ENCODE results near the gene MBNL2. TPM values are rescaled to one million over a fixed set of nuclear protein-coding genes. Genes with fewer than 3 reads are reported as not detected.

MBNL2 gene
- total and polyA plus RNA-seq, 2 donors, result 33.3 to 139 TPM

DNA sequence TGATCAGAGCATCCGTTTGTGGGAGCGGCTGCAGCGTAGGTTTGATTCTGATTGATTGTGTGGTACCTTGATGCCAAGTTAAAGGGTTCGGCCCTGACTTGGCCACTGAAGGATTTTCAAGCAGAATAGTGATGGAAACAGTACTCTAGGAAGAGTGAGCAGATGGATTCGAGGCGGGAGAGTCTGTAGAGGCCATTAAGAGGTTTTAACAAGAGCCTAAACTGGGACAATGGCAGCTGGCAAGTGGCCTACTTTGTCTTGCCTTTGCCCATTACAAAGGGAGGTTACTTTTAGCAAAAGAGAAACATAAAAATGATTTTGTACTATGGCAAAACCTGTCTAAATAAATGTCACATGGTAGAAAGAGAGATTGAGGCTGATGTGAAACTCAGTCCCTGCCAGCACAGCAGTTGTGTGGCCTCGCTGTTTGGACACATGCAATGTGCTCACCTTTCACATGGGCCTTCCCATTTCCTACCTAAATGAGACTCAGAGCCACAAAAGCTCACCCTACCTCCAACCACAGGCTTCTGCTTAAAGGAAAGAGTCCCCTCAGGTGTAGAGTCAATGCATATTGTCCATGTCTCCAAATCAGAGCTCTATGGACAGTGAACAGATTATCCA, 149.5 kb downstream of the MBNL2 start:
- no peaks in the 10 kb centered on the region for H3K4me1 ChIP-seq (ENCODE audit: insufficient read depth)

GRCh38 chr13:97372936-97373335, 150.8 kb downstream of the MBNL2 start:
- no peak overlapping the region for H3K27ac ChIP-seq (ENCODE audit: low read depth)

More for the DNA sequence above, 149.5 kb downstream of the MBNL2 start:
- DNase-seq (ENCODE audit: extremely low spot score), result no peak
- H3K4me3 ChIP-seq (ENCODE audit: low read depth, low read length), result no peak overlapping the region
- WGBS, result 95% methylated on average over 7 of the region's 7 CpGs
- H3K27ac ChIP-seq (ENCODE audit: low read depth), result no peak overlapping the region
- no peaks in the 10 kb centered on the region for H3K36me3 ChIP-seq (ENCODE audit: insufficient read depth)

DNA sequence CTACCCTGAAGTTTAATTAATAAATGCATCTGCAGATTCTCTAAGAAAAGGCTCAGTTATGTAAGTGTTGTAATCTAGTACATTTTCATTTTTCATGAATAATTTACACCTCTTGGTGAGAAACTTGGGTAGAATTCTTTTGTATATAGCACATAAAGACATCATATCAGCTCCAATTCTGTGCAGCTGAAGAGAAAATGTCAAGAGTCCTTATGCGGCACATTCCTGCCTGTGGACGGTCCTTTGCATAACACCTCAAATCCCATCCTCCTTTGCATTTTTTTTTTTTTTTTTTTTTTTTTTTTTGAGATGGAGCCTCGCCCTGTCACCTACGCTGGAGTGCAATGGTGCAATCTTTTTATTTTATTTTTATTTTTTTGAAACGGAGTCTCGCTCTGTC, 151.7 kb downstream of the MBNL2 start:
- Histone ChIP-seq H3K4me3 (ENCODE audit: low read depth, low read length) (no peak overlapping the region), H3K4me1 (ENCODE audit: insufficient read depth) (no peaks in the 10 kb centered on the region), H3K27ac (ENCODE audit: low read depth) (no peak overlapping the region), H3K36me3 (ENCODE audit: insufficient read depth) (no peaks in the 10 kb centered on the region)
- no peak for DNase-seq (ENCODE audit: extremely low spot score)
- 96% methylated on average over 6 of the region's 6 CpGs for WGBS

More at GRCh38 chr13:97372936-97373335, 150.8 kb downstream of the MBNL2 start:
- H3K36me3 ChIP-seq (ENCODE audit: insufficient read depth), result no peaks in the 10 kb centered on the region
- H3K4me3 ChIP-seq (ENCODE audit: low read depth, low read length), result no peak overlapping the region
- DNase-seq (ENCODE audit: extremely low spot score), result no peak
- WGBS, result 48% methylated on average over 4 of the region's 4 CpGs
- H3K4me1 ChIP-seq (ENCODE audit: insufficient read depth), result no peaks in the 10 kb centered on the region

- no peaks in the 10 kb centered on the region for H3K4me1 ChIP-seq (ENCODE audit: insufficient read depth)
- no peak for DNase-seq (ENCODE audit: extremely low spot score)
- 89% methylated on average over 6 of the region's 6 CpGs for WGBS
- no peak overlapping the region for H3K4me3 ChIP-seq (ENCODE audit: low read depth, low read length)
- H3K27ac ChIP-seq (ENCODE audit: low read depth), result no peak overlapping the region
- H3K36me3 ChIP-seq (ENCODE audit: insufficient read depth), result no peaks in the 10 kb centered on the region
Observed at GRCh38 chr13:97376981-97377380, 154.8 kb downstream of the MBNL2 start.

DNA sequence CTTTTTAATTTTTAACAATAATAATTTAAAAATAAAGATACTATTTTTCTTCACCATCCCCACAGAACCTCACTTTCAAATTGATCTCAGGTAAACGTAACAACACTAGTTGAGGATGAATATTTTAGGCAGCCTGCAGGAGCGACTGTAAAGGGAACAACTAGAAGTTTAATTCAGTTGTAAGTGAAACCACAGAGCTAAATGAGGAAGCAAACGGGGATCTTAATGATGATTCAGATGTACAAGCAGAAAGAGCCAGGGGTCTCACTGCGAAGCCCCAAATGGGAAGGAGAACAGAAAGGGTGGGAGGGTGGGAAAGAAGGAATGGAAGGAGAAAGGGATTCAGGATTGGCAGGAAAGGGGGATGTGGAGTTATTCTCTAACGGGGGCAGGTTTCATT, 157.3 kb downstream of the MBNL2 start:
- Histone ChIP-seq H3K36me3 (ENCODE audit: insufficient read depth) (peaks cover 2% of the 10 kb centered on the region), H3K4me1 (ENCODE audit: insufficient read depth) (no peaks in the 10 kb centered on the region), H3K4me3 (ENCODE audit: low read depth, low read length) (no peak overlapping the region), H3K27ac (ENCODE audit: low read depth) (no peak overlapping the region)
- 91% methylated on average over 5 of the region's 5 CpGs for WGBS
- DNase-seq (ENCODE audit: extremely low spot score), result no peak

- H3K4me1 ChIP-seq (ENCODE audit: insufficient read depth), result no peaks in the 10 kb centered on the region
- 83% methylated on average over 6 of the region's 6 CpGs for WGBS
- DNase-seq (ENCODE audit: extremely low spot score), result no peak
- no peak overlapping the region for H3K27ac ChIP-seq (ENCODE audit: low read depth)
- H3K36me3 ChIP-seq (ENCODE audit: insufficient read depth), result peaks cover 2% of the 10 kb centered on the region
- H3K4me3 ChIP-seq (ENCODE audit: low read depth, low read length), result no peak overlapping the region
Observed at GRCh38 chr13:97380696-97381095, 158.6 kb downstream of the MBNL2 start.

DNA sequence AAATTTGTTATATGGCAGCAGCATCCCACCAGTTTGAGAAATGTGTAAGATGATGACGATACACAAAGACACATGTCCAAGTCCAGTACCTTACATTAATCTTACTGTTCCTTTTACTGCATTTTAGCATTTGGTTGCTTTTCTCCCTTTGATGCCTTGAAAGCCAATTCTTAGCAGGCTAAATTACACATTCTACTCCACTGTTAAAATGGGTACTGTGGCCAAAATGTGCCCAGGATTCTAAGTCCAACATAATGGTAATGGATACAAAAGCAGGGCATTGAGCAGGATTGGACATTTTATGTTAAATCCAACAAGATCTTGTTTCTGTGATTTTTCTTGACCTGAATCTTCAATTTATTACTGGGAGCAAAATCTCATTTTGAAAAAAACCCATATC, 159.1 kb downstream of the MBNL2 start:
- H3K36me3 ChIP-seq (ENCODE audit: insufficient read depth), result peaks cover 2% of the 10 kb centered on the region
- DNase-seq (ENCODE audit: extremely low spot score), result no peak
- H3K27ac ChIP-seq (ENCODE audit: low read depth), result no peak overlapping the region
- H3K4me1 ChIP-seq (ENCODE audit: insufficient read depth), result no peaks in the 10 kb centered on the region
- 98% methylated on average over 1 of the region's 1 CpG for WGBS
- H3K4me3 ChIP-seq (ENCODE audit: low read depth, low read length), result no peak overlapping the region

- Histone ChIP-seq H3K4me3 (ENCODE audit: low read depth, low read length) (no peak overlapping the region), H3K27ac (ENCODE audit: low read depth) (no peak overlapping the region), H3K36me3 (ENCODE audit: insufficient read depth) (peaks cover 2% of the 10 kb centered on the region), H3K4me1 (ENCODE audit: insufficient read depth) (no peaks in the 10 kb centered on the region)
- WGBS, result 97% methylated on average over 5 of the region's 5 CpGs
- no peak for DNase-seq (ENCODE audit: extremely low spot score)
Observed at GRCh38 chr13:97382276-97382675, 160.1 kb downstream of the MBNL2 start.

DNA sequence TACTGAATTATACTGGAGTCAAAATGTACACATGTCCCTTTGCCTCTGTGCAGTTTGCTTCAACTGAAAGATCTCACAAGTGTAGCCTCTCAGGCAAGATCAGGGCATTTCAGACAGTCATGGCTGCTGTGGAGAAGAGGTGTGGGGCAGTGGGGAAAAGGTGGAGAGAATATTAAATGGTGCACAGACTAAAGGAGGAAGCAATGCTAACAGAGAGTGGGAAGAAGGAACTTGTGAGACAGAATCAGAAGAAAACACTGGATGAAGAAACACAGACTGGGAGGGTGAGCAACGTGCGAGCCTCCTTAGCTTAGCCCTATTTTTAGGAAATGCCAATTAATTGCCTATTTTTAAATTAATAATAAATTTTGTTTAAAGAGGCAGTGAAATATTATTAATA, 162.2 kb downstream of the MBNL2 start:
- DNase-seq (ENCODE audit: extremely low spot score), result no peak

GRCh38 chr13:97385146-97385545, 163.0 kb downstream of the MBNL2 start:
- Histone ChIP-seq H3K36me3 (ENCODE audit: insufficient read depth) (peaks cover 2% of the 10 kb centered on the region), H3K4me1 (ENCODE audit: insufficient read depth) (no peaks in the 10 kb centered on the region), H3K4me3 (ENCODE audit: low read depth, low read length) (no peak overlapping the region), H3K27ac (ENCODE audit: low read depth) (no peak overlapping the region)
- no peak for DNase-seq (ENCODE audit: extremely low spot score)

More for the DNA sequence above, 162.2 kb downstream of the MBNL2 start:
- Histone ChIP-seq H3K36me3 (ENCODE audit: insufficient read depth) (peaks cover 2% of the 10 kb centered on the region), H3K4me3 (ENCODE audit: low read depth, low read length) (no peak overlapping the region), H3K4me1 (ENCODE audit: insufficient read depth) (no peaks in the 10 kb centered on the region), H3K27ac (ENCODE audit: low read depth) (no peak overlapping the region)
- WGBS, result 79% methylated on average over 2 of the region's 2 CpGs

GRCh38 chr13:97385854-97386253, 163.7 kb downstream of the MBNL2 start:
- 96% methylated on average over 3 of the region's 3 CpGs for WGBS
- H3K27ac ChIP-seq (ENCODE audit: low read depth), result no peak overlapping the region
- no peaks in the 10 kb centered on the region for H3K4me1 ChIP-seq (ENCODE audit: insufficient read depth)
- H3K36me3 ChIP-seq (ENCODE audit: insufficient read depth), result peaks cover 2% of the 10 kb centered on the region
- no peak for DNase-seq (ENCODE audit: extremely low spot score)
- no peak overlapping the region for H3K4me3 ChIP-seq (ENCODE audit: low read depth, low read length)

GRCh38 chr13:97386801-97387484, 164.8 kb downstream of the MBNL2 start:
- 80% methylated on average over 4 of the region's 4 CpGs for WGBS
- no peak for DNase-seq (ENCODE audit: extremely low spot score)
- H3K27ac ChIP-seq (ENCODE audit: low read depth), result no peak overlapping the region

GRCh38 chr13:97387485-97387839, 165.3 kb downstream of the MBNL2 start:
- no peak overlapping the region for H3K27ac ChIP-seq (ENCODE audit: low read depth)
- H3K4me1 ChIP-seq (ENCODE audit: insufficient read depth), result no peaks in the 10 kb centered on the region
- no peak for DNase-seq (ENCODE audit: extremely low spot score)
- H3K36me3 ChIP-seq (ENCODE audit: insufficient read depth), result no peaks in the 10 kb centered on the region
- H3K4me3 ChIP-seq (ENCODE audit: low read depth, low read length), result no peak overlapping the region
- 88% methylated on average over 5 of the region's 5 CpGs for WGBS

More at GRCh38 chr13:97386801-97387484, 164.8 kb downstream of the MBNL2 start:
- Histone ChIP-seq H3K36me3 (ENCODE audit: insufficient read depth) (peaks cover 2% of the 10 kb centered on the region), H3K4me3 (ENCODE audit: low read depth, low read length) (no peak overlapping the region), H3K4me1 (ENCODE audit: insufficient read depth) (no peaks in the 10 kb centered on the region)

DNA sequence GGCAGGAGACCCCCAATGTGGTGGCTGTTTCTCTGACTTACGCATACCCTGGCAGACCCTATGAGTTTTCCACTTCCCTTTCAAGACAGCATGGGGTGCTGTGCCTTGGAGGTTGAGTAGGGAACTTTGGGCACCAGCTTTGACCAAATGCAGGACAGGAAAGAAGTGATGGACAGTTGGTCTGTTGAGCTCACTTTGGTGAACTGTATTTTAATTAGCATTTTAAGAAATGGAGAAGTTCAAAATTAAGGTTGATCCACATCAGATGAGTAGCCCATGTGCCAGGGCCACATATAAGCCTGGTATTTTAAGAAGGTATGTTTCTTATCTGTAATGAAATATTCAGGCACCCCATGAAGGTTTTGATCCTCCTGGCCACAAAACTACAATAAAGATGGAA, 165.8 kb downstream of the MBNL2 start:
- no peaks in the 10 kb centered on the region for H3K36me3 ChIP-seq (ENCODE audit: insufficient read depth)
- no peak overlapping the region for H3K27ac ChIP-seq (ENCODE audit: low read depth)
- no peak overlapping the region for H3K4me3 ChIP-seq (ENCODE audit: low read depth, low read length)
- 96% methylated on average over 1 of the region's 1 CpG for WGBS
- DNase-seq (ENCODE audit: extremely low spot score), result no peak
- no peaks in the 10 kb centered on the region for H3K4me1 ChIP-seq (ENCODE audit: insufficient read depth)

Measured in urinary bladder (tissue), 4 donors.